HEK293 (cell line): Measurements from ENCODE around the gene NFIX.

ENCODE experiments used
- FEZF1 ChIP-seq: fragments of 450-650 bp; formaldehyde crosslinking; IDR thresholded peaks from 2 replicates; pipeline ENCODE4 v1.5.1; 2016; ENCODE audit warnings: missing biosample characterization, missing genetic modification characterization
- HOXC10 ChIP-seq: sonication (generic); formaldehyde crosslinking; IDR thresholded peaks from 2 replicates; pipeline ENCODE4 v1.8.1; 2023; ENCODE audit warnings: mild to moderate bottlenecking, missing genetic modification reagents
- OVOL3 ChIP-seq: fragments of 450-650 bp; formaldehyde crosslinking; IDR thresholded peaks from 2 replicates; pipeline ENCODE4 v1.5.1; 2016; ENCODE audit warnings: missing biosample characterization, missing genetic modification characterization
- YY2 ChIP-seq: fragments of 450-650 bp; formaldehyde crosslinking; IDR thresholded peaks from 2 replicates; pipeline ENCODE4 v1.5.1; 2016; ENCODE audit warnings: missing biosample characterization, missing genetic modification characterization
- ZBTB17 ChIP-seq: fragments of 450-650 bp; formaldehyde crosslinking; IDR thresholded peaks from 2 replicates; pipeline ENCODE4 v1.5.1; 2016; ENCODE audit warnings: missing biosample characterization, missing genetic modification characterization
- ZFP37 ChIP-seq: fragments of 450-650 bp; formaldehyde crosslinking; IDR thresholded peaks from 2 replicates; pipeline ENCODE4 v1.5.1; 2016; ENCODE audit warnings: missing biosample characterization, missing genetic modification characterization
- ZIC2 ChIP-seq: fragments of 450-650 bp; formaldehyde crosslinking; IDR thresholded peaks from 2 replicates; pipeline ENCODE4 v1.5.1; 2016; ENCODE audit warnings: missing biosample characterization, missing genetic modification characterization
- ZNF112 ChIP-seq: fragments of 450-650 bp; formaldehyde crosslinking; IDR thresholded peaks from 2 replicates; pipeline ENCODE4 v1.5.0; 2017; ENCODE audit warnings: missing biosample characterization, missing genetic modification characterization
- ZNF114 ChIP-seq: fragments of 450-650 bp; formaldehyde crosslinking; IDR thresholded peaks from 2 replicates; pipeline ENCODE4 v1.5.0; 2017; ENCODE audit warnings: missing biosample characterization, missing genetic modification characterization
- ZNF132 ChIP-seq: fragments of 450-650 bp; formaldehyde crosslinking; IDR thresholded peaks from 2 replicates; pipeline ENCODE4 v1.5.1; 2017; ENCODE audit warnings: missing biosample characterization, missing genetic modification characterization, borderline replicate concordance
- ZNF544 ChIP-seq: fragments of 450-650 bp; formaldehyde crosslinking; IDR thresholded peaks from 2 replicates; pipeline ENCODE4 v1.5.0; 2017; ENCODE audit warnings: missing biosample characterization, missing genetic modification characterization
- ZNF548 ChIP-seq: fragments of 450-650 bp; formaldehyde crosslinking; IDR thresholded peaks from 2 replicates; pipeline ENCODE4 v1.5.1; 2016; ENCODE audit warnings: missing biosample characterization, missing genetic modification characterization
- ZNF626 ChIP-seq: fragments of 450-650 bp; sonication (Bioruptor Pico); formaldehyde crosslinking; IDR thresholded peaks from 2 replicates; pipeline ENCODE4 v1.5.1; 2018; ENCODE audit warnings: missing biosample characterization, missing genetic modification characterization, inconsistent platforms
- ZNF837 ChIP-seq: fragments of 450-650 bp; formaldehyde crosslinking; IDR thresholded peaks from 2 replicates; pipeline ENCODE4 v1.5.1; 2016; ENCODE audit warnings: missing biosample characterization, missing genetic modification characterization
- ZNF843 ChIP-seq: fragments of 450-650 bp; formaldehyde crosslinking; IDR thresholded peaks from 2 replicates; pipeline ENCODE4 v1.5.1; 2016; ENCODE audit warnings: missing biosample characterization, missing genetic modification characterization
- TF ChIP-seq, protein P1 (sequence below): fragments of 450-650 bp; formaldehyde crosslinking; IDR thresholded peaks from 2 replicates; pipeline ENCODE4 v1.5.1; 2016; ENCODE audit warnings: missing biosample characterization, missing genetic modification characterization
- TF ChIP-seq, protein P2 (sequence below): fragments of 450-650 bp; formaldehyde crosslinking; IDR thresholded peaks from 2 replicates; pipeline ENCODE4 v1.5.1; 2016; ENCODE audit warnings: missing biosample characterization, missing genetic modification characterization
- TF ChIP-seq, protein P3 (sequence below): fragments of 450-650 bp; formaldehyde crosslinking; IDR thresholded peaks from 2 replicates; pipeline ENCODE4 v1.5.1; 2017; ENCODE audit warnings: missing biosample characterization, missing genetic modification characterization
- TF ChIP-seq, protein P4 (sequence below): fragments of 450-650 bp; formaldehyde crosslinking; IDR thresholded peaks from 2 replicates; pipeline ENCODE4 v1.5.1; 2017; ENCODE audit warnings: missing biosample characterization, missing genetic modification characterization
- TF ChIP-seq, protein P5 (sequence below): fragments of 450-650 bp; formaldehyde crosslinking; IDR thresholded peaks from 2 replicates; pipeline ENCODE4 v1.5.1; 2016; ENCODE audit warnings: missing biosample characterization, missing genetic modification characterization, borderline replicate concordance
- TF ChIP-seq, protein P6 (sequence below): fragments of 450-650 bp; formaldehyde crosslinking; IDR thresholded peaks from 2 replicates; pipeline ENCODE4 v1.5.1; 2016; ENCODE audit warnings: missing biosample characterization, missing genetic modification characterization
- TF ChIP-seq, protein P7 (sequence below): fragments of 450-650 bp; formaldehyde crosslinking; IDR thresholded peaks from 2 replicates; pipeline ENCODE4 v1.5.1; 2017; ENCODE audit warnings: missing biosample characterization, mild to moderate bottlenecking, missing genetic modification characterization, moderate library complexity

NFIX gene

DNA sequence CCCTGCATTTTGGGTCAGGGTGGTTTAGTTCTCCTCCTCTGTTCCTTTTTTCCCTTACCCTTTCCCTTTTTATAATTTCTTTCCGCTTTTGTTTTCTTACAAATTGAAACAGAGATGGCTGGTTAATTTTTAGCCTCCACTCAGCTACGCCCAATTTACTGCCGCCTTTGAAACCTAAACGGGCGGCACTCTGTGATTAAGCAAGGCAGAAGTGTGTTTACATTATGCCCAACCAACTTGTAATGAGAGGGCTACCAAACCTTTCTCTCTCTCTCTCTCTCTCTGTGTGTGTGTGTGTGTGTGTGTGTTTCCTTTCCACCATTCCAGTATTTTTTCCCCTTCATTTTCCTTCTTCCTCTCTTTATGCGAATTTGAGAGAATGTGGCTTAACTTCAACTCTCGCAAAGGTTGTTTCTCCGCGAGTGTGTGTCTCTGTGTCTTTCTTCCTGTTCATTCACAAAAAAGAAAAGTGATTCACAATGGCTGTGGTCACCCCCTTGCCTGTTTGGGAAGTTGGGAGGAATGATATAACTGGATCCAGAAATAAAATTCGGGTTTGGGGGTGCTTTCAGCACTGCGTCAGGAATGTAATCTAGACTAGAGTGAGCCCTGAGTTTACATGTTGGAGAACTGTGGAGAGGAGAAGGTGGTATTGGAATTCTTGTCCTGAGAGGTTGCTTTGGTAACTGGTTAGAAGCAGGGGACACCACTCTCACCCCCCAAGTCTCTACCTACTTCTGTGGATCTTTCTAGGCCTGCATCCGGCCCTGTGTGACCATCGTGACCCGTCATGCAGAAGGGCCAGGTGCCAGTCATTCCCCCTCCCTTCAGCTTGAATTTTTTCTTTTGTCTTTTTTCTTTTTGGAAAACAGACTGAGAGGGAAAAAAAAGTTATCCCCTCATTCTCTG is 31.4 kb downstream of the NFIX start (continued):
- TF ChIP-seq ZBTB17 (tag by site-specific recombination) = peak; percentile 68
- TF ChIP-seq, protein P1, sequence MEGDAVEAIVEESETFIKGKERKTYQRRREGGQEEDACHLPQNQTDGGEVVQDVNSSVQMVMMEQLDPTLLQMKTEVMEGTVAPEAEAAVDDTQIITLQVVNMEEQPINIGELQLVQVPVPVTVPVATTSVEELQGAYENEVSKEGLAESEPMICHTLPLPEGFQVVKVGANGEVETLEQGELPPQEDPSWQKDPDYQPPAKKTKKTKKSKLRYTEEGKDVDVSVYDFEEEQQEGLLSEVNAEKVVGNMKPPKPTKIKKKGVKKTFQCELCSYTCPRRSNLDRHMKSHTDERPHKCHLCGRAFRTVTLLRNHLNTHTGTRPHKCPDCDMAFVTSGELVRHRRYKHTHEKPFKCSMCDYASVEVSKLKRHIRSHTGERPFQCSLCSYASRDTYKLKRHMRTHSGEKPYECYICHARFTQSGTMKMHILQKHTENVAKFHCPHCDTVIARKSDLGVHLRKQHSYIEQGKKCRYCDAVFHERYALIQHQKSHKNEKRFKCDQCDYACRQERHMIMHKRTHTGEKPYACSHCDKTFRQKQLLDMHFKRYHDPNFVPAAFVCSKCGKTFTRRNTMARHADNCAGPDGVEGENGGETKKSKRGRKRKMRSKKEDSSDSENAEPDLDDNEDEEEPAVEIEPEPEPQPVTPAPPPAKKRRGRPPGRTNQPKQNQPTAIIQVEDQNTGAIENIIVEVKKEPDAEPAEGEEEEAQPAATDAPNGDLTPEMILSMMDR (tag by site-specific recombination) = no peak
- TF ChIP-seq ZFP37 (tag by site-specific recombination) = no peak
- TF ChIP-seq ZNF626 = no peak
- no peak for TF ChIP-seq ZNF114 (tag by site-specific recombination)
- 0 out of 2 replicates have a peak, but pooled peaks have one; percentile 19 for TF ChIP-seq ZNF837
- TF ChIP-seq ZNF548 (tag by site-specific recombination) = no peak
- no peak for TF ChIP-seq HOXC10 (CRISPR knock-in tag)
- TF ChIP-seq ZNF544 (tag by site-specific recombination) = no peak
- no peak for TF ChIP-seq ZIC2 (tag by site-specific recombination)
- peak; percentile 89 for TF ChIP-seq ZNF843 (tag by site-specific recombination)
- no peak for TF ChIP-seq OVOL3
- TF ChIP-seq, protein P2, sequence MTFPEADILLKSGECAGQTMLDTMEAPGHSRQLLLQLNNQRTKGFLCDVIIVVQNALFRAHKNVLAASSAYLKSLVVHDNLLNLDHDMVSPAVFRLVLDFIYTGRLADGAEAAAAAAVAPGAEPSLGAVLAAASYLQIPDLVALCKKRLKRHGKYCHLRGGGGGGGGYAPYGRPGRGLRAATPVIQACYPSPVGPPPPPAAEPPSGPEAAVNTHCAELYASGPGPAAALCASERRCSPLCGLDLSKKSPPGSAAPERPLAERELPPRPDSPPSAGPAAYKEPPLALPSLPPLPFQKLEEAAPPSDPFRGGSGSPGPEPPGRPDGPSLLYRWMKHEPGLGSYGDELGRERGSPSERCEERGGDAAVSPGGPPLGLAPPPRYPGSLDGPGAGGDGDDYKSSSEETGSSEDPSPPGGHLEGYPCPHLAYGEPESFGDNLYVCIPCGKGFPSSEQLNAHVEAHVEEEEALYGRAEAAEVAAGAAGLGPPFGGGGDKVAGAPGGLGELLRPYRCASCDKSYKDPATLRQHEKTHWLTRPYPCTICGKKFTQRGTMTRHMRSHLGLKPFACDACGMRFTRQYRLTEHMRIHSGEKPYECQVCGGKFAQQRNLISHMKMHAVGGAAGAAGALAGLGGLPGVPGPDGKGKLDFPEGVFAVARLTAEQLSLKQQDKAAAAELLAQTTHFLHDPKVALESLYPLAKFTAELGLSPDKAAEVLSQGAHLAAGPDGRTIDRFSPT (tag by site-specific recombination) = no peak
- peak; percentile 68 for TF ChIP-seq FEZF1 (tag by site-specific recombination)
- no peak for TF ChIP-seq ZNF132 (tag by site-specific recombination)
- no peak for TF ChIP-seq ZNF112
- TF ChIP-seq, protein P3, sequence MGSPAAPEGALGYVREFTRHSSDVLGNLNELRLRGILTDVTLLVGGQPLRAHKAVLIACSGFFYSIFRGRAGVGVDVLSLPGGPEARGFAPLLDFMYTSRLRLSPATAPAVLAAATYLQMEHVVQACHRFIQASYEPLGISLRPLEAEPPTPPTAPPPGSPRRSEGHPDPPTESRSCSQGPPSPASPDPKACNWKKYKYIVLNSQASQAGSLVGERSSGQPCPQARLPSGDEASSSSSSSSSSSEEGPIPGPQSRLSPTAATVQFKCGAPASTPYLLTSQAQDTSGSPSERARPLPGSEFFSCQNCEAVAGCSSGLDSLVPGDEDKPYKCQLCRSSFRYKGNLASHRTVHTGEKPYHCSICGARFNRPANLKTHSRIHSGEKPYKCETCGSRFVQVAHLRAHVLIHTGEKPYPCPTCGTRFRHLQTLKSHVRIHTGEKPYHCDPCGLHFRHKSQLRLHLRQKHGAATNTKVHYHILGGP = no peak
- TF ChIP-seq, protein P4, sequence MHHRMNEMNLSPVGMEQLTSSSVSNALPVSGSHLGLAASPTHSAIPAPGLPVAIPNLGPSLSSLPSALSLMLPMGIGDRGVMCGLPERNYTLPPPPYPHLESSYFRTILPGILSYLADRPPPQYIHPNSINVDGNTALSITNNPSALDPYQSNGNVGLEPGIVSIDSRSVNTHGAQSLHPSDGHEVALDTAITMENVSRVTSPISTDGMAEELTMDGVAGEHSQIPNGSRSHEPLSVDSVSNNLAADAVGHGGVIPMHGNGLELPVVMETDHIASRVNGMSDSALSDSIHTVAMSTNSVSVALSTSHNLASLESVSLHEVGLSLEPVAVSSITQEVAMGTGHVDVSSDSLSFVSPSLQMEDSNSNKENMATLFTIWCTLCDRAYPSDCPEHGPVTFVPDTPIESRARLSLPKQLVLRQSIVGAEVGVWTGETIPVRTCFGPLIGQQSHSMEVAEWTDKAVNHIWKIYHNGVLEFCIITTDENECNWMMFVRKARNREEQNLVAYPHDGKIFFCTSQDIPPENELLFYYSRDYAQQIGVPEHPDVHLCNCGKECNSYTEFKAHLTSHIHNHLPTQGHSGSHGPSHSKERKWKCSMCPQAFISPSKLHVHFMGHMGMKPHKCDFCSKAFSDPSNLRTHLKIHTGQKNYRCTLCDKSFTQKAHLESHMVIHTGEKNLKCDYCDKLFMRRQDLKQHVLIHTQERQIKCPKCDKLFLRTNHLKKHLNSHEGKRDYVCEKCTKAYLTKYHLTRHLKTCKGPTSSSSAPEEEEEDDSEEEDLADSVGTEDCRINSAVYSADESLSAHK (tag by site-specific recombination) = peak; percentile 87
- TF ChIP-seq YY2 (tag by site-specific recombination) = peak; percentile 81
- TF ChIP-seq, protein P5, sequence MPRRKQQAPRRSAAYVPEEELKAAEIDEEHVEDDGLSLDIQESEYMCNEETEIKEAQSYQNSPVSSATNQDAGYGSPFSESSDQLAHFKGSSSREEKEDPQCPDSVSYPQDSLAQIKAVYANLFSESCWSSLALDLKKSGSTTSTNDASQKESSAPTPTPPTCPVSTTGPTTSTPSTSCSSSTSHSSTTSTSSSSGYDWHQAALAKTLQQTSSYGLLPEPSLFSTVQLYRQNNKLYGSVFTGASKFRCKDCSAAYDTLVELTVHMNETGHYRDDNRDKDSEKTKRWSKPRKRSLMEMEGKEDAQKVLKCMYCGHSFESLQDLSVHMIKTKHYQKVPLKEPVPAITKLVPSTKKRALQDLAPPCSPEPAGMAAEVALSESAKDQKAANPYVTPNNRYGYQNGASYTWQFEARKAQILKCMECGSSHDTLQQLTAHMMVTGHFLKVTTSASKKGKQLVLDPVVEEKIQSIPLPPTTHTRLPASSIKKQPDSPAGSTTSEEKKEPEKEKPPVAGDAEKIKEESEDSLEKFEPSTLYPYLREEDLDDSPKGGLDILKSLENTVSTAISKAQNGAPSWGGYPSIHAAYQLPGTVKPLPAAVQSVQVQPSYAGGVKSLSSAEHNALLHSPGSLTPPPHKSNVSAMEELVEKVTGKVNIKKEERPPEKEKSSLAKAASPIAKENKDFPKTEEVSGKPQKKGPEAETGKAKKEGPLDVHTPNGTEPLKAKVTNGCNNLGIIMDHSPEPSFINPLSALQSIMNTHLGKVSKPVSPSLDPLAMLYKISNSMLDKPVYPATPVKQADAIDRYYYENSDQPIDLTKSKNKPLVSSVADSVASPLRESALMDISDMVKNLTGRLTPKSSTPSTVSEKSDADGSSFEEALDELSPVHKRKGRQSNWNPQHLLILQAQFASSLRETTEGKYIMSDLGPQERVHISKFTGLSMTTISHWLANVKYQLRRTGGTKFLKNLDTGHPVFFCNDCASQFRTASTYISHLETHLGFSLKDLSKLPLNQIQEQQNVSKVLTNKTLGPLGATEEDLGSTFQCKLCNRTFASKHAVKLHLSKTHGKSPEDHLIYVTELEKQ (tag by site-specific recombination) = peak; percentile 35; the same call in 1 of the 2 replicates
- TF ChIP-seq, protein P6, sequence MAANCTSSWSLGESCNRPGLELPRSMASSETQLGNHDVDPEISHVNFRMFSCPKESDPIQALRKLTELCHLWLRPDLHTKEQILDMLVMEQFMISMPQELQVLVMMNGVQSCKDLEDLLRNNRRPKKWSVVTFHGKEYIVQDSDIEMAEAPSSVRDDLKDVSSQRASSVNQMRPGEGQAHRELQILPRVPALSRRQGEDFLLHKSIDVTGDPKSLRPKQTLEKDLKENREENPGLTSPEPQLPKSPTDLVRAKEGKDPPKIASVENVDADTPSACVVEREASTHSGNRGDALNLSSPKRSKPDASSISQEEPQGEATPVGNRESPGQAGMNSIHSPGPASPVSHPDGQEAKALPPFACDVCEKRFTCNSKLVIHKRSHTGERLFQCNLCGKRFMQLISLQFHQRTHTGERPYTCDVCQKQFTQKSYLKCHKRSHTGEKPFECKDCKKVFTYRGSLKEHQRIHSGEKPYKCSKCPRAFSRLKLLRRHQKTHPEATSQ (tag by site-specific recombination) = peak; percentile 86; the same call in 1 of the 2 replicates
- TF ChIP-seq, protein P7, sequence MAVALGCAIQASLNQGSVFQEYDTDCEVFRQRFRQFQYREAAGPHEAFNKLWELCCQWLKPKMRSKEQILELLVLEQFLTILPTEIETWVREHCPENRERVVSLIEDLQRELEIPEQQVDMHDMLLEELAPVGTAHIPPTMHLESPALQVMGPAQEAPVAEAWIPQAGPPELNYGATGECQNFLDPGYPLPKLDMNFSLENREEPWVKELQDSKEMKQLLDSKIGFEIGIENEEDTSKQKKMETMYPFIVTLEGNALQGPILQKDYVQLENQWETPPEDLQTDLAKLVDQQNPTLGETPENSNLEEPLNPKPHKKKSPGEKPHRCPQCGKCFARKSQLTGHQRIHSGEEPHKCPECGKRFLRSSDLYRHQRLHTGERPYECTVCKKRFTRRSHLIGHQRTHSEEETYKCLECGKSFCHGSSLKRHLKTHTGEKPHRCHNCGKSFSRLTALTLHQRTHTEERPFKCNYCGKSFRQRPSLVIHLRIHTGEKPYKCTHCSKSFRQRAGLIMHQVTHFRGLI = peak; percentile 100
